Mucosa of descending colon (tissue), 3 donors: ENCODE data around the gene XPR1. TPM values are rescaled to one million over a fixed set of nuclear protein-coding genes. Genes with fewer than 3 reads are reported as not detected.

Source experiments
- ATAC-seq: fragments of 200-7000 bp; cut with Tn5 transposase; one replicate; pipeline ENCODE4 v1.9.1; 2020; ENCODE audit warnings: mild to moderate bottlenecking, moderate library complexity
- DNase-seq, 3 donors: peaks; one replicate each; pipeline ENCODE4 v3.0.0-alpha.2; 2020
- H3K36me3 ChIP-seq: fragments of 200-600 bp; one replicate; pipeline ENCODE4 v1.8.0; 2021; ENCODE audit warnings: low read depth, mild to moderate bottlenecking
- H3K4me1 ChIP-seq: fragments of 200-600 bp; one replicate; pipeline ENCODE4 v1.8.0; 2021; ENCODE audit warnings: low read depth, mild to moderate bottlenecking
- H3K4me3 ChIP-seq: fragments of 200-600 bp; one replicate; pipeline ENCODE4 v1.8.0; 2021; ENCODE audit warnings: mild to moderate bottlenecking
- H3K9me3 ChIP-seq: fragments of 200-600 bp; one replicate; pipeline ENCODE4 v1.8.0; 2021; ENCODE audit warnings: mild to moderate bottlenecking
- CTCF ChIP-seq: fragments of 200-600 bp; IDR thresholded peaks from one replicate; pipeline ENCODE4 v1.8.0; 2022; ENCODE audit warnings: antibody characterized with exemption, mild to moderate bottlenecking
- intact Hi-C, 2 donors: fragments of 100-400 bp; cut with DNase I in 1 of 2; cut with micrococcal nuclease in 1 of 2; formaldehyde crosslinking; loops; one replicate each; pipeline versions ENCODE4 v1.11.0 to v1.11.1; 2022; cut with DNase I, micrococcal nuclease
- total RNA-seq, 3 donors: library from RNA; stranded (reverse); fragmentation: NEBNext Ultra II Directional in 2 of 3; extraction: Animal tissue kit (Norgen Biotek cat#: 25700) in 2 of 3; gene quantifications; one replicate each; pipeline versions ENCODE4 v1.2.1 to v1.2.4, GENCODE V29; 2021 to 2023
- donor health status: DM: no; HTN: no; CAD: no; lungs with moderate emphysema.
- donor health status: DM: no; HTN: no; CAD: no.
- donor health status: DM: no; HTN: yes; CAD: no.

XPR1 gene
- total RNA-seq, 3 donors from 2014 or later, result 31.6 to 64.9 (median 34.6) TPM

GRCh38 chr1:180863158-180863775 lies 231.4 kb downstream of the XPR1 start:
- Histone ChIP-seq H3K36me3 (no peaks in the 10 kb centered on the region), H3K9me3 (no peaks in the 10 kb centered on the region), H3K4me3 (no peak overlapping the region), H3K4me1 (no peaks in the 10 kb centered on the region)
- DNase-seq, result peak in 1 of 3 donors; percentile 75
- ATAC-seq, result peak; percentile 54
- peak; percentile 20 for TF ChIP-seq CTCF
- intact Hi-C loops, result loop anchor here (5.0 to 10.0 kb wide), 5 partner anchors 231 to 346 kb away; partner anchors contain the start of gene XPR1 (in 1 of the 2)

- no peak for DNase-seq
- Histone ChIP-seq H3K9me3 (no peaks in the 10 kb centered on the region), H3K36me3 (no peaks in the 10 kb centered on the region), H3K4me1 (no peaks in the 10 kb centered on the region), H3K4me3 (no peak overlapping the region)
- no peak for TF ChIP-seq CTCF
- peak; percentile 38 for ATAC-seq
- intact Hi-C loops, result loop anchor here (10.0 kb wide), 1 partner anchor 283 kb away; no protein-coding TSS in a partner anchor
Measured at GRCh38 chr1:180881806-180882509, 250.1 kb downstream of the XPR1 start.

- no peaks in the 10 kb centered on the region for H3K4me1 ChIP-seq
- intact Hi-C loops, result loop anchor here (10.0 kb wide), 1 partner anchor 280 kb away; no protein-coding TSS in a partner anchor
- no peak overlapping the region for H3K4me3 ChIP-seq
- no peak for ATAC-seq
- DNase-seq, result no peak
- no peaks in the 10 kb centered on the region for H3K9me3 ChIP-seq
- TF ChIP-seq CTCF, result no peak
- H3K36me3 ChIP-seq, result no peaks in the 10 kb centered on the region
Measured at GRCh38 chr1:180884588-180885300, 252.9 kb downstream of the XPR1 start.

GRCh38 chr1:180886338-180886737 lies 254.5 kb downstream of the XPR1 start:
- TF ChIP-seq CTCF, result no peak

GRCh38 chr1:180887841-180888240 lies 256.0 kb downstream of the XPR1 start:
- DNase-seq, result no peak
- no peak for ATAC-seq
- no peaks in the 10 kb centered on the region for H3K36me3 ChIP-seq
- TF ChIP-seq CTCF, result no peak
- intact Hi-C loops, result loop anchor here (10.0 kb wide), 1 partner anchor 277 kb away; no protein-coding TSS in a partner anchor
- no peaks in the 10 kb centered on the region for H3K9me3 ChIP-seq
- no peaks in the 10 kb centered on the region for H3K4me1 ChIP-seq
- H3K4me3 ChIP-seq, result no peak overlapping the region

More at GRCh38 chr1:180886338-180886737, 254.5 kb downstream of the XPR1 start:
- H3K4me3 ChIP-seq, result no peak overlapping the region
- DNase-seq (no peak), ATAC-seq (no peak)
- H3K9me3 ChIP-seq, result no peaks in the 10 kb centered on the region
- H3K36me3 ChIP-seq, result no peaks in the 10 kb centered on the region
- intact Hi-C loops, result loop anchor here (10.0 kb wide), 1 partner anchor 278 kb away; no protein-coding TSS in a partner anchor
- no peaks in the 10 kb centered on the region for H3K4me1 ChIP-seq
